Motor neuron (in vitro differentiated cells): ENCODE results near the gene RBM25. TPM values are rescaled to one million over a fixed set of nuclear protein-coding genes. Genes with fewer than 3 reads are reported as not detected.

Experiments
- ATAC-seq, 8 experiments: fragments of 200-7000 bp; cut with Tn5 transposase; replicated peaks in 6 of 8; 2 replicates each; pipeline ENCODE4 v1.8.0; 2021; ENCODE audit warnings: mild to moderate bottlenecking in 8 of 8, moderate library complexity in 8 of 8
- H3K27ac ChIP-seq, 2 donors: fragments of 250-450 bp; sonication (Bioruptor Pico); 2 replicates each; pipeline ENCODE4 v1.9.0; 2021; ENCODE audit warnings: antibody characterized with exemption in 2 of 2, mild to moderate bottlenecking in 2 of 2, moderate library complexity in 1 of 2
- H3K4me1 ChIP-seq, 2 donors: fragments of 250-450 bp; sonication (Bioruptor Pico); replicated peaks in 1 of 2; 2 replicates each; pipeline ENCODE4 v1.6.1; 2021; ENCODE audit warnings: antibody characterized with exemption in 2 of 2, mild to moderate bottlenecking in 2 of 2, moderate library complexity in 1 of 2
- H3K4me3 ChIP-seq, 5 donors: fragments of 250-450 bp; sonication (Bioruptor Pico); 2 replicates each; pipeline ENCODE4 v1.9.0; 2021; ENCODE audit warnings: antibody characterized with exemption in 5 of 5, mild to moderate bottlenecking in 5 of 5, moderate library complexity in 4 of 5
- WGBS, 10 experiments: fragments of 450-650 bp; shearing (Covaris generic); methylation state at CpG; one replicate each; pipeline ENCODE4 v1.0.0; 2022; 5-methylcytosine and 5-hydroxymethylcytosine counted together
- in situ Hi-C, 9 experiments: fragments of 400-800 bp; cut with MboI; loops; one replicate each; pipeline ENCODE4 v1.15.0; 2021; ENCODE audit warnings: low sequenced_read_pairs in 9 of 9, low pct_unique_long_range_greater_than_20kb in 2 of 9; ENCODE audit not compliant: unreplicated experiment in 9 of 9
- total RNA-seq, 8 experiments: library from RNA; unstranded; fragments of 300-600 nt; gene quantifications; 2 replicates each; pipeline versions ENCODE4 v1.2.3 to v1.2.4, GENCODE V29; 2022

RBM25 gene
- total RNA-seq, 8 experiments from 2014 or later = 53.9 to 100 (median 70.9) TPM

DNA sequence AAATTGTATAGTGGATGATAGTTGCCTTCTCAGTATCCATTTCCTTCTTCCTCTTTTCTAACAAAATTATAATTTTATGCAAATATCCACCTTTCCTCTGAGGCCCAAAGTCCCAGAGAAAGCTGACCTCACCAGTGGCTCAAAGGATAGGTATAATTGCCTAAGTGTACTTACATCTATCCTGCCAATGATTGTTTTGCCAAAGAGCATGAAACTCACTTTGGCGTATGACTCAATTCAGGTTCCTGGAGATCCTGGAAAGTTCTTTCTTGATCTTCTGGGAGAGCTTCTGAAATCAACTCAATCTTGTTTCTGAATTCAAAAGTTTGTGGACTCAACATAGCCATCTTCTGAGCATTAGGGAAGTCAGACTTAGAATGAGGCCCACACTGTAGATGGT lies 10.5 kb upstream of the RBM25 start:
- Histone ChIP-seq H3K4me3 (no peak overlapping the region), H3K4me1 (no peaks in the 10 kb centered on the region), H3K27ac (no peak overlapping the region)
- in situ Hi-C loops = no loop called here
- ATAC-seq = no peak
- 86 to 100% (median 100%) methylated on average over 1 of the region's 1 CpG; no CpG with 5 or more reads in 4 of the 10 experiments for WGBS, 10 experiments

GRCh38 chr14:73049428-73049827 lies 8.9 kb upstream of the RBM25 start:
- in situ Hi-C loops = no loop called here
- peak in 1 of 8 experiments; percentile 42 for ATAC-seq
- Histone ChIP-seq H3K27ac (no peak overlapping the region), H3K4me3 (no peak overlapping the region), H3K4me1 (no peaks in the 10 kb centered on the region)
- WGBS, 10 experiments = 23 to 88% (median 56%) methylated on average over 1 to 4 of the region's 4 CpGs

GRCh38 chr14:73055251-73055650 lies 3.1 kb upstream of the RBM25 start:
- no peak for ATAC-seq
- Histone ChIP-seq H3K4me3 (no peak overlapping the region), H3K27ac (no peak overlapping the region), H3K4me1 (peaks cover 4 to 9% of the 10 kb centered on the region in 2 donors)
- WGBS, 10 experiments = 27 to 82% (median 43%) methylated on average over 1 of the region's 1 CpG; no CpG with 5 or more reads in 3 of the 10 experiments
- in situ Hi-C loops = no loop called here

DNA sequence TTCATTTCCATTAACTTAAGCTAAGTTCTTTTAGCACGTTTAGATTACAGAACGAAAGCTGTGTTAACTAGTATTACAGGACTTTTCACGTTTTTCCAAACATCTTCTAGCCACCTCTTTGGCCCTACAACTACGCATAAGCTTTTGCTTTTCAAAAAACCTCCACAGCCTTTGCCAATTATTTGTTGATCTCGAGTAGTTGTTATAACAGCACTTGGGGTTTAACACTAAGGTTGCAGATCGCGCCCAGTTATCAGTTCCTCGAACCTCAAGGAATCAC lies 450 bp upstream of the RBM25 start:
- Histone ChIP-seq H3K4me3 (peak overlapping the region; percentile 45 to 89 (median 69)), H3K4me1 (peaks cover 4 to 9% of the 10 kb centered on the region in 2 donors), H3K27ac (peak overlapping the region; percentile 89 to 95)
- peak in 3 of 8 experiments; percentile 0 to 4 (median 2) for ATAC-seq
- 0 to 2% (median 0%) methylated on average over 1 to 8 of the region's 8 CpGs; no CpG with 5 or more reads in 1 of the 10 experiments for WGBS, 10 experiments
- in situ Hi-C loops = no loop called here

DNA sequence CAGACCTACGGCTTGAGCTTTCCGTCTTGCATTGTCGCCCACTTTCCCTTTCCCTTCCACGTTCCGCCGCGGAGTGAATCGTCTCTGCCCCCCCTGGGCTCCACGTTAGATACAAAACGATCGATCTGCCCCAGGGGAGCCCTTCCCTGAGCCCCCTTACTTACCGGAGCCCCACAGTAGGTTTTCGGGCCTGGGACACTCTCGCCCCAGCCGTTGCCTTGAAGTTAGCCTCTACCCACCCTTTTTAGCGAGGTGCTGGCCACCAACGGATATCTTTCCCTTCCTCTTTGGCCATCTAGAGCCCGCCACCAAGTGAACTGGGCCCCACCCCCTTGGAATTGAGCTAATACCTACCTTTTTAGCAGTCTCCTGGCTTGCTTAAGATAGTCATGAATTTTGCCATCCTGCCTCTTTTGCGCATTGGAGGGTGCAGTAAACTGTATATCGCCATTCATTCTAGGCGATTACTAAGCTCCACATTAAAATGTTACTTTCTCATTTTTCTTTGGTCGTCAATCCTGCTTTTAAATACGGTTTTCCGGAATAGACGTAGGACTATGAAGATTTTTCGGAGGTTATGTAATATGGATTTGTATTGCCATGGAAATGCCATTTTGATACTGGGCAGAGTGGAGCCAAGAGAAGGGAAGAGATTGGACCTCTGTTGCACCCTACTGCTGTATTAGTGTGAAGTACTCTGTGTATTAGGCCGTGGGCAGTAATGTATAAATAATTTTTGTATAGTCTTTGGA lies 764 bp downstream of the RBM25 start:
- ATAC-seq = peak in 6 of 8 experiments; percentile 2 to 10 (median 6)
- in situ Hi-C loops = no loop called here
- WGBS, 10 experiments = 0 to 10% (median 0%) methylated on average over 1 to 16 of the region's 27 CpGs; no CpG with 5 or more reads in 3 of the 10 experiments
- H3K4me3 ChIP-seq = peak overlapping the region; percentile 61 to 92 (median 88)
- H3K4me1 ChIP-seq = peaks cover 4 to 9% of the 10 kb centered on the region in 2 donors
- peak overlapping the region; percentile 93 to 95 for H3K27ac ChIP-seq

- H3K4me3 ChIP-seq = no peak overlapping the region
- no peak overlapping the region for H3K27ac ChIP-seq
- no peak for ATAC-seq
- peaks cover 0 to 6% of the 10 kb centered on the region in 2 donors for H3K4me1 ChIP-seq
- in situ Hi-C loops = no loop called here
- WGBS, 10 experiments = 91 to 100% (median 99%) methylated on average over 1 to 4 of the region's 4 CpGs; no CpG with 5 or more reads in 4 of the 10 experiments
Observed at GRCh38 chr14:73069585-73069984, 11.3 kb downstream of the RBM25 start.

- no peak for ATAC-seq
- Histone ChIP-seq H3K4me3 (no peak overlapping the region), H3K4me1 (no peaks in the 10 kb centered on the region), H3K27ac (no peak overlapping the region)
- 88 to 100% (median 100%) methylated on average over 1 to 2 of the region's 2 CpGs for WGBS, 10 experiments
- in situ Hi-C loops = no loop called here
Observed at GRCh38 chr14:73091044-73091443, 32.7 kb downstream of the RBM25 start.

GRCh38 chr14:73097421-73097820 lies 39.1 kb downstream of the RBM25 start:
- H3K27ac ChIP-seq = no peak overlapping the region
- in situ Hi-C loops = no loop called here
- no peak overlapping the region for H3K4me3 ChIP-seq
- no peak for ATAC-seq
- no peaks in the 10 kb centered on the region for H3K4me1 ChIP-seq
- 93 to 100% (median 100%) methylated on average over 1 to 8 of the region's 11 CpGs; no CpG with 5 or more reads in 3 of the 10 experiments for WGBS, 10 experiments

DNA sequence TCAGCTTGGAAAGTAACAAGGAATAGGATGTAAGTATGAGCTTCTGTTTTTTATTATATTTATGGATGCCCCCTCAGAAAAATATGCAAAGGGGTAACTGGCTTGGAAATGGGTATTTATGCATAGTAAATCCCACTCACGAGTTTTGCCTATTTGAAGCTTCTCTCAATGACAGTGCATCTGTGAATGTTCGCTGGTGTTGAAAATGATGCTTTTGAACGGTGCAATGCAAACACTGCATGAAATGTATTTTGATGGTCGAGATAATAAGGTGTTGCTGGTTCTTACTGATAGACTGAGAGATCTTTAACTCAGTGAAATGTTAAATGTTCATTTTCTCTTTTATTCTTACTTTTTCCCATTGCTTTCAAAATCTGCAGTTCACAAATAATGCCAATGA lies 42.0 kb downstream of the RBM25 start:
- Histone ChIP-seq H3K4me3 (no peak overlapping the region), H3K4me1 (no peaks in the 10 kb centered on the region), H3K27ac (no peak overlapping the region)
- in situ Hi-C loops = no loop called here
- ATAC-seq = no peak
- 64 to 98% (median 92%) methylated on average over 2 to 4 of the region's 4 CpGs; no CpG with 5 or more reads in 3 of the 10 experiments for WGBS, 10 experiments

DNA sequence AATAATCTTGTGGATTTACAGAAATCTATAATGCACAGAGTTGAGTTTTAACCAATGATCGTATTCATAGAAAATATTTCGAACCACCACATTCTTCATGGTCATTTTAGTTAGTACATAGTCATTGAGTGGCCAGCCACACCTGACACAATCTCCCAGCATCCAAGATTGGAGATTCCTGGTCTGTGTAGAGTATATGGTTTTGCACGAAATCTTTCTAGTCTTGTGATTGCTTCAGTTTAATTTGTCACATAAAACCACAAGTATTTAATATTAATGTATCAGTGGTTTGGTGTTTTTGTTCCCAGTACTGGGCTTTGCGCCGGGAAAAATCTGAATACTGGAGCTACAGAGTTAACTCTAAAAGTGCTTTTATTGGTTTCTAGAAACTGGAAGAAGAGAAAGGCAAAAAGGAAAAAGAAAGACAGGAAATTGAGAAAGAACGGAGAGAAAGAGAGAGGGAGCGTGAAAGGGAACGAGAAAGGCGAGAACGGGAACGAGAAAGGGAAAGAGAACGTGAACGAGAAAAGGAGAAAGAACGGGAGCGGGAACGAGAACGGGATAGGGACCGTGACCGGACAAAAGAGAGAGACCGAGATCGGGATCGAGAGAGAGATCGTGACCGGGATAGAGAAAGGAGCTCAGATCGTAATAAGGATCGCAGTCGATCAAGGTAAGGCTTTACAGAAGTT lies 44.6 kb downstream of the RBM25 start:
- Histone ChIP-seq H3K27ac (no peak overlapping the region), H3K4me3 (no peak overlapping the region), H3K4me1 (no peaks in the 10 kb centered on the region)
- ATAC-seq = no peak
- 81 to 98% (median 95%) methylated on average over 9 to 27 of the region's 27 CpGs for WGBS, 10 experiments
- in situ Hi-C loops = no loop called here

- in situ Hi-C loops = no loop called here
- Histone ChIP-seq H3K27ac (no peak overlapping the region), H3K4me3 (no peak overlapping the region), H3K4me1 (no peaks in the 10 kb centered on the region)
- WGBS, 10 experiments = 0 to 100% (median 100%) methylated on average over 1 to 2 of the region's 3 CpGs; no CpG with 5 or more reads in 5 of the 10 experiments
- ATAC-seq = no peak
Observed at GRCh38 chr14:73105050-73105449, 46.7 kb downstream of the RBM25 start.

GRCh38 chr14:73105727-73106126 lies 47.4 kb downstream of the RBM25 start:
- Histone ChIP-seq H3K27ac (no peak overlapping the region), H3K4me1 (no peaks in the 10 kb centered on the region), H3K4me3 (no peak overlapping the region)
- 78 to 98% (median 95%) methylated on average over 6 to 16 of the region's 16 CpGs for WGBS, 10 experiments
- in situ Hi-C loops = no loop called here
- ATAC-seq = no peak

- no peak for ATAC-seq
- H3K4me1 ChIP-seq = no peaks in the 10 kb centered on the region
- H3K27ac ChIP-seq = no peak overlapping the region
- in situ Hi-C loops = no loop called here
- H3K4me3 ChIP-seq = no peak overlapping the region
- 60 to 100% (median 94%) methylated on average over 2 to 6 of the region's 6 CpGs; no CpG with 5 or more reads in 1 of the 10 experiments for WGBS, 10 experiments
Observed at GRCh38 chr14:73116079-73116665, 57.8 kb downstream of the RBM25 start.
